Left cardiac atrium (tissue), 4 donors: ENCODE data around the gene MYOM1. TPM values are rescaled to one million over a fixed set of nuclear protein-coding genes. Genes with fewer than 3 reads are reported as not detected.
A peak's percentile ranks its signal among the peaks of the same experiment; 100 is the strongest.

Source experiments
- ATAC-seq, 2 donors: fragments of 200-7000 bp; cut with Tn5 transposase; one replicate each; pipeline ENCODE4 v1.9.1; 2020; ENCODE audit warnings: mild to moderate bottlenecking in 2 of 2, moderate library complexity in 2 of 2
- DNase-seq: peaks from one replicate; pipeline ENCODE4 v3.0.0-alpha.2; 2020
- intact Hi-C, 2 donors: fragments of 100-400 bp; cut with DNase I; formaldehyde crosslinking; loops; one replicate each; pipeline versions ENCODE4 v1.14.1 to v1.15.1; 2022 to 2023
- total RNA-seq, 2 donors: library from RNA; stranded (reverse); fragmentation: NEBNext Ultra II Directional; extraction: Animal tissue kit (Norgen Biotek cat#: 25700); gene quantifications; one replicate each; pipeline ENCODE4 v1.2.1, GENCODE V29; 2021
- donor health status: DM: no; HTN: yes; CAD: no.
- donor health status: DM: no; HTN: yes; CAD: no; lungs with severe emphysema.
- donor health status: DM: yes; HTN: yes; CAD: no.
- donor health status: Dilated cardiomyopathy.

Gene MYOM1
- total RNA-seq, 2 donors from 2014 or later = 263 to 351 TPM

- intact Hi-C loops = no loop called here
- peak; percentile 14 to 38 for ATAC-seq
- no peak for DNase-seq
Measured at GRCh38 chr18:3139406-3139805, 80.4 kb downstream of the MYOM1 start.

GRCh38 chr18:3138274-3138975 is 81.3 kb downstream of the MYOM1 start:
- intact Hi-C loops = no loop called here
- ATAC-seq (peak in 1 of 2 donors; percentile 29), DNase-seq (no peak)

GRCh38 chr18:3135536-3135935 is 84.2 kb downstream of the MYOM1 start:
- ATAC-seq = no peak
- DNase-seq = no peak
- intact Hi-C loops = no loop called here

GRCh38 chr18:3132700-3133099 is 87.1 kb downstream of the MYOM1 start:
- ATAC-seq = no peak
- DNase-seq = no peak
- intact Hi-C loops = no loop called here

GRCh38 chr18:3130344-3130743 is 89.4 kb downstream of the MYOM1 start:
- intact Hi-C loops = no loop called here
- DNase-seq (no peak), ATAC-seq (no peak)

- intact Hi-C loops = loop anchor here in 1 of 2 donors (10.0 kb wide), 1 partner anchor 194 kb away; no protein-coding TSS in a partner anchor
- ATAC-seq = peak; percentile 90 to 94
Measured at GRCh38 chr18:3129053-3129864, 90.5 kb downstream of the MYOM1 start.

GRCh38 chr18:3126457-3127097 is 93.2 kb downstream of the MYOM1 start:
- ATAC-seq (no peak), DNase-seq (no peak)

More at GRCh38 chr18:3129053-3129864, 90.5 kb downstream of the MYOM1 start:
- peak; percentile 88 for DNase-seq

GRCh38 chr18:3124822-3125221 is 94.9 kb downstream of the MYOM1 start:
- intact Hi-C loops = loop anchor here in 1 of 2 donors (10.0 kb wide), 1 partner anchor 190 kb away; no protein-coding TSS in a partner anchor
- no peak for DNase-seq
- ATAC-seq = no peak

More at GRCh38 chr18:3126457-3127097, 93.2 kb downstream of the MYOM1 start:
- intact Hi-C loops = loop anchor here in 1 of 2 donors (10.0 kb wide), 1 partner anchor 192 kb away; no protein-coding TSS in a partner anchor

- intact Hi-C loops = loop anchor here in 1 of 2 donors (10.0 kb wide), 1 partner anchor 188 kb away; no protein-coding TSS in a partner anchor
- DNase-seq (no peak), ATAC-seq (no peak)
Measured at GRCh38 chr18:3122851-3123250, 96.9 kb downstream of the MYOM1 start.

- DNase-seq (no peak), ATAC-seq (no peak)
- intact Hi-C loops = loop anchor here in 1 of 2 donors (10.0 kb wide), 1 partner anchor 186 kb away; no protein-coding TSS in a partner anchor
Measured at GRCh38 chr18:3121259-3121658, 98.5 kb downstream of the MYOM1 start.

GRCh38 chr18:3120356-3120755 is 99.4 kb downstream of the MYOM1 start:
- ATAC-seq (no peak), DNase-seq (no peak)
- intact Hi-C loops = loop anchor here in 1 of 2 donors (10.0 kb wide), 1 partner anchor 186 kb away; no protein-coding TSS in a partner anchor

GRCh38 chr18:3119401-3120341 is 100.1 kb downstream of the MYOM1 start:
- intact Hi-C loops = loop anchor here in 1 of 2 donors (10.0 kb wide), 1 partner anchor 185 kb away; no protein-coding TSS in a partner anchor
- ATAC-seq (no peak), DNase-seq (no peak)

GRCh38 chr18:3118195-3119010 is 101.4 kb downstream of the MYOM1 start:
- intact Hi-C loops = no loop called here
- DNase-seq (no peak), ATAC-seq (no peak)

GRCh38 chr18:3117493-3118192 is 102.1 kb downstream of the MYOM1 start:
- ATAC-seq (no peak), DNase-seq (no peak)
- intact Hi-C loops = no loop called here

GRCh38 chr18:3115447-3116030 is 104.2 kb downstream of the MYOM1 start:
- DNase-seq = no peak
- intact Hi-C loops = no loop called here
- ATAC-seq = no peak

GRCh38 chr18:3114451-3114850 is 105.3 kb downstream of the MYOM1 start:
- DNase-seq (no peak), ATAC-seq (no peak)
- intact Hi-C loops = no loop called here

- ATAC-seq = no peak
- no peak for DNase-seq
- intact Hi-C loops = no loop called here
Measured at GRCh38 chr18:3114026-3114425, 105.7 kb downstream of the MYOM1 start.
